Activated T-cell treated with anti-CD3 and anti-CD28 coated beads, Interleukin-2, amount 50 U/mL, for 72 hours (primary cell): ENCODE measurements around the gene ANKRD61. TPM values are rescaled to one million over a fixed set of nuclear protein-coding genes. Genes with fewer than 3 reads are reported as not detected.
A peak's percentile ranks its signal among the peaks of the same experiment; 100 is the strongest.
"Not testable (repeated sequence)": the region's sequence is repeated elsewhere in the genome, so short reads cannot be mapped to it uniquely, and the experiment has no call there.

ENCODE experiments used
- ATAC-seq, 2 donors: fragments of 150-1000 bp; cut with Tn5 transposase; replicated peaks in 1 of 2; 2 replicates each; pipeline ENCODE4 v1.10.0; 2021; ENCODE audit warnings: moderate library complexity in 2 of 2, mild to moderate bottlenecking in 1 of 2
- DNase-seq, 2 donors: peaks; one replicate each; pipeline ENCODE4 v3.0.0; 2021 to 2022; ENCODE audit warnings: mixed read lengths in 1 of 2
- H3K27ac Mint-ChIP-seq: one replicate; pipeline ENCODE4 v1.8.0; 2022; ENCODE audit warnings: mild to moderate bottlenecking, moderate library complexity, mixed read lengths
- H3K27me3 Mint-ChIP-seq: one replicate; pipeline ENCODE4 v1.8.0; 2022; ENCODE audit warnings: low read depth, mixed read lengths
- H3K36me3 Mint-ChIP-seq, 2 donors: one replicate each; pipeline ENCODE4 v1.8.0; 2022; ENCODE audit warnings: mixed read lengths in 2 of 2, mild to moderate bottlenecking in 1 of 2; ENCODE audit not compliant: insufficient read depth in 2 of 2
- H3K4me1 Mint-ChIP-seq: one replicate; pipeline ENCODE4 v1.8.0; 2022; ENCODE audit warnings: low read depth, mixed read lengths
- H3K4me3 Mint-ChIP-seq, 2 donors: one replicate each; pipeline ENCODE4 v1.8.0; 2022; ENCODE audit warnings: mild to moderate bottlenecking in 2 of 2, mixed read lengths in 2 of 2, moderate library complexity in 2 of 2
- H3K9me3 Mint-ChIP-seq, 2 donors: one replicate each; pipeline ENCODE4 v1.8.0; 2022; ENCODE audit warnings: mixed read lengths in 2 of 2
- total RNA-seq, 2 donors: library from RNA; stranded (reverse); gene quantifications; one replicate each; pipeline ENCODE4 v1.2.3, GENCODE V29; 2022

ANKRD61 gene
- total RNA-seq, 2 donors from 2014 or later: not detected

DNA sequence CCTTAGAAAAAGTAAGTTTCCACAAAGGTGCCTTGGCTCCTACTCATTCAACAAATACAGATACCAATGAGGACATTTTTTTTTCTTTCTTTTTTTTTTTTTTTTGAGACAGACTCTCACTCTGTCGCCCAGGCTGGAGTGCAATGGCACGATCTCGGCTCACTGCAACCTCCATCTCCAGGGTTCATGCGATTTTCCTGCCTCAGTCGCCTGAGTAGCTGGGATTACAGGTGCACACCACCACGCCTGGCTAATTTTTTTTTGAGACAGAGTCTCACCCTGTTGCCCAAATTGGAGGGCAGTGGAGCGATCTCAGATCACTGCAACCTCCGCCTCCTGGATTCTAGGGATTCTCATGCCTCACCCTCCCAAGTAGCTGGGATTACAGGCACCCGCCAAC is 20.0 kb downstream of the ANKRD61 start:
- not testable (repeated sequence) for H3K4me3 Mint-ChIP-seq, ATAC-seq, H3K9me3 Mint-ChIP-seq, DNase-seq, H3K27me3 Mint-ChIP-seq, H3K27ac Mint-ChIP-seq
- Mint-ChIP-seq H3K36me3 (peaks cover 5 to 26% of the 10 kb centered on the region in 2 donors), H3K4me1 (peaks cover 14% of the 10 kb centered on the region)

DNA sequence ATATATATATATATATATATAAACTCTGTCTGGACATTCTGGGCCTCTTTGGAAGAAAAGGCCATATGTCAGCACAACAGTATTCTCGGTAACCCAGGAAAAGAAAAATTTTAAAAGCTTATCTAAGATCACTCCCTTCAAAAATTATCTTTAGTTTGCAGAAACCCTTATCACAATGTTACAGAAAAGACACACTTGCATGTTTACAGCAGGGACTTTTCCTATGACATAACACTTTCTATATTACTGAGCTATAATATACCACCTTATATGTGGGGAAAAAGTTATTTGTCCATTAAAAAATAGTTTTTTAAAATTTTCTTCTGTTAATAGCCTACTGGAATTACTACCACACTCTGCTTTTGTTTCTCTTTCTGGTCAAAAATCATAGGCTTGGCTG is 25.4 kb downstream of the ANKRD61 start:
- Mint-ChIP-seq H3K27ac (no peak overlapping the region), H3K9me3 (no peaks in the 10 kb centered on the region), H3K36me3 (peaks cover 4 to 13% of the 10 kb centered on the region in 2 donors), H3K4me1 (peaks cover 38% of the 10 kb centered on the region), H3K4me3 (peak overlapping the region; percentile 29 to 98), H3K27me3 (no peaks in the 10 kb centered on the region)
- DNase-seq (no peak), ATAC-seq (no peak)

DNA sequence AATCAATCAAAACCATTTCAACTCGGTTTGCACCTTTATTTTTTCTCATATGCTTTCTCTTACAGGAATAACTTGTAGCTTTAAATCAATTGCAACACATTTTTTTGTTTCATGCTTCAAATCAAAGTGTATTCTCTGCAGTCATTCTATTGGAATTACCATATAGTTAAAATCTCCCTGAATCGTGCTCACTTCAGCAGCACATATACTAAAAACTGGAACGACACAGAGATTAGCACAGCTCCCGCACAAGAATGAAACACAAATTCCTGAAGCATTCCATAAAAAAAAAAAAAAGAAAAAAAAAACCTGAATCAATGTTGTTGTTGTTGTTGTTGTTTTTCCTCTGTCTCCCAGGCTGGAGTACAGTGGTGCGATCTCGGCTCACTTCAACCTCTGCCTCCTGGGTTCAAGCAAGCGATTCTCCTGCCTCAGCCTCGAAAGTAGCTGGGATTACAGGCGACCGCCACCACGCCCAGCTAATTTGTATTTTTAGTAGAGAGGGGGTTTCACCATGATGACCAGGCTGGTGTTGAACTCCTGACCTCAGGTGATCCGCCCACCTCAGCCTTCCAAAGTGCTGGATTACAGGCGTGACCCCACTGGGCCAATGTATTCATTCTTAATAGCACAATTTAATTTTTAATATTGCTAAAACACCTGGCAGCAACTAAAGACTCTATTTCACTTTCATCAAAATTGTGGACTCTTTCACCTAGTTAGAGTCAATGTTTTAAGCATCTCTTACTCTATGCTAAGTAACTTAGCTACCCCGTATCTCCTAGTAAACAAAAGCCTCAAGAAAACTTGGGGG is 26.3 kb downstream of the ANKRD61 start:
- peaks cover 38% of the 10 kb centered on the region for H3K4me1 Mint-ChIP-seq
- ATAC-seq (no peak), DNase-seq (no peak)
- no peaks in the 10 kb centered on the region for H3K9me3 Mint-ChIP-seq
- peaks cover 4 to 13% of the 10 kb centered on the region in 2 donors for H3K36me3 Mint-ChIP-seq
- peak overlapping the region; percentile 85 for H3K27ac Mint-ChIP-seq
- H3K27me3 Mint-ChIP-seq: no peaks in the 10 kb centered on the region
- peak overlapping the region; percentile 98 to 99 for H3K4me3 Mint-ChIP-seq

DNA sequence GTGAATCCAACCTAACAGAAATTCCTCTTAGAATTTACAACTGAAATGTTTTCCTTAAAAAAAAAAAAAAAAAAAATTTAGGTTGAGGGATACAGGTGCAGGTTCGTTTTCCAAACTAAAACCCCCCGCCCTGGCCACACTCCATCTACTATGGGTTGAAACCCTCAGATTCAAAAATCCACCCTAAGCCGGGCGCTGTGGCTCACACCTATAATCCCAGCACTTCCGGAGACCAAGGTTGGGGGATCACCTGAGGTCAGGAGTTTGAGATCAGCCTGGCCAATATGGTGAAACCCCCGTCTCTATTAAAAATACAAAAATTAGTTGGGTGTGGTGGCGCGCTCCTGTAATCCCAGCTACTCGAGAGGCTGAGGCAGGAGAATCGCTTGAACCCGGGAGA is 28.8 kb downstream of the ANKRD61 start:
- not testable (repeated sequence) for H3K36me3 Mint-ChIP-seq, H3K9me3 Mint-ChIP-seq, DNase-seq, H3K27ac Mint-ChIP-seq, H3K27me3 Mint-ChIP-seq, ATAC-seq
- H3K4me1 Mint-ChIP-seq: peaks cover 34% of the 10 kb centered on the region
- H3K4me3 Mint-ChIP-seq: peak overlapping the region in 1 of 2 donors; percentile 98

DNA sequence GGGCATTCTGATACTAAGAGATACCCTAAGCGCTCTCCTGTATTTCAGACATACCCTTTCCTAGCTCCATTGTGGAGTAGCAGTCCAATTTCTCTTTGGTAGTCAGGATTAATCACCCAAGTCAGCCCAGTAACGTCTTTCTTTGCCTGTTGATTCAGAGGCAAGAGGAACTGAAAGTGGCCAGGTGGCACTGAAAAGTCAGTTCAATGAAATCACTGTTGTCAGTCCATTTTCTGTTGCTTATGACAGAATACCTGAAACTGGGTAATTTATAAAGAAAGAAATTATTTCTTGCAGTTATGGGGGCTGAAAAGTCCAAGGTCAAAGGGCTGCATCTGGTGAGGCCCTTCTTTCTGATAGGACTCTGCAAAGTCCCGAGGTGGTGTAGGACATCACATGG is 40.2 kb downstream of the ANKRD61 start:
- no peak overlapping the region for H3K4me3 Mint-ChIP-seq
- no peaks in the 10 kb centered on the region for H3K9me3 Mint-ChIP-seq
- no peaks in the 10 kb centered on the region for H3K4me1 Mint-ChIP-seq
- H3K27ac Mint-ChIP-seq: no peak overlapping the region
- ATAC-seq (no peak), DNase-seq (no peak)
- no peaks in the 10 kb centered on the region for H3K36me3 Mint-ChIP-seq
- no peaks in the 10 kb centered on the region for H3K27me3 Mint-ChIP-seq

DNA sequence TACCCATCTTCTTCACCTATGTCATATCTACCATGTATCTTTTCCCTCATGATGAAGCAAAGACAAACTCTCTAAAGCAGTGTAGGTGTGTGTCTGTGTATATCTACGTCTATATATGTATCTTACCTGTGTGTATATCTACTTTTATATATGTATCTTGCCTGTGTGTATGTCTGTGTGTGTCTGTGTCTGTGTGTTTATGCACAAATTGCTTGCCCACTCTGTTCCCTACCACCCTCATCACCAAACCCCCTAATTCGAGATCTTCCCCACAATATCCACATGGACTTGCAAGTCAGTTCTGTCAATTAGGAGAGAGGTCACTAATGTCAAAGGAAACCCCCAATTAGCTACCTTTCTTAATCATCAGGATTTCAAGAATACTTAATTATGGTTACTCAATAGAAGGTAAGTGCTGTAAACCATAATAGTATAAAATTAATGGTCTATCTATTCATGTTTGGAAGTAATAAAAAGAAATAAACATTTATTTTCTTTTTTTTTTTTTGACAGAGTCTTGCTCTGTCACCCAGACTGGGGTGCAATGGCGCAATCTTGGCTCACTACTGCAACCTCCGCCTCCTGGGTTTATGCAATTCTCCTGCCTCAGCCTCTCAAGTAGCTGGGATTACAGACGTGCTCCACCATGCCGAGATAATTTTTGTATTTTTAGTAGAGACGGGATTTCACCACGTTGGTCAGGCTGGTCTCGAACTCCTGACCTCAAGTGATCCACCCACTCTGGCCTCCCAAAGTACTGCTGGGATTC is 43.6 kb downstream of the ANKRD61 start:
- H3K4me3 Mint-ChIP-seq: no peak overlapping the region
- no peaks in the 10 kb centered on the region for H3K36me3 Mint-ChIP-seq
- no peaks in the 10 kb centered on the region for H3K9me3 Mint-ChIP-seq
- no peaks in the 10 kb centered on the region for H3K27me3 Mint-ChIP-seq
- DNase-seq (no peak), ATAC-seq (no peak)
- H3K27ac Mint-ChIP-seq: no peak overlapping the region
- H3K4me1 Mint-ChIP-seq: no peaks in the 10 kb centered on the region

DNA sequence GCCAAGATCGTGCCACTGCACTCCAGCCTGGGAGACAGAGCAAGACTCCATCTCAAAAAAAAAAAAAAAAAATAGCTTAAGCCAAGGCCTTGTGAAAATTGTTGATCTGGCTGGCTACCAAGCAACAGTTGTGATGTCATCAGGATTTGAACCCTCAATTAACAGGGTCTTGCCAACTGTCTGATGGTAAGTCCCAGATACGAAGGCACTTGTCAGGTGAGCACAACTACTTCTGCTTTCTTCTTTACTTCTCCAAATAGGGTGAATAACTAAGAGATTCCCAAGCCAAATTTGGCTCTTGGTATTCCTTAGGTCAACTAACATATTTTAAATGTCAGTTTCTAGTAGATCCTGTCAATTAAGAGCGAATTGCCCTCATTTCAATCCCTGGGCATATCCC is 47.4 kb downstream of the ANKRD61 start:
- Mint-ChIP-seq H3K36me3 (peaks cover 0 to 3% of the 10 kb centered on the region in 2 donors), H3K27me3 (no peaks in the 10 kb centered on the region), H3K4me3 (no peak overlapping the region), H3K27ac (no peak overlapping the region), H3K4me1 (peaks cover 6% of the 10 kb centered on the region), H3K9me3 (no peaks in the 10 kb centered on the region)
- ATAC-seq (no peak), DNase-seq (no peak)

DNA sequence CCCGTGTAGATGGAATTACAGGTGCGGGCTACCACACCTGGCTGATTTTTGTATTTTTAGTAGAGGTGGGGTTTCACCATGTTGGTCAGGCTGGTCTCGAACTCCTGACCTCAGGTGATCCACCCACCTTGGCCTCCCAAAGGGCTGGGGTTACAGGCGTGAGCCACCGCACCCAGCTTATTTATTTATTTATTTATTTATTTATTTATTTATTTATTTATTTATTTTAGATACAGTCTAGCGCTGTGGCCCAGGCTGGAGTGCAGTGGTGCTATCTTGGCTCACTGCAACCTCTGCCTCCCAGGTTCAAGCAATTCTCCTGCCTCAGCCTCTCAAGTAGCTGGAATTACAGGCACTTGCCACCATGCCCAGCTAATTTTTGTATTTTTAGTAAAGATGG is 51.9 kb downstream of the ANKRD61 start:
- H3K9me3 Mint-ChIP-seq, DNase-seq, H3K4me1 Mint-ChIP-seq, H3K36me3 Mint-ChIP-seq, H3K27ac Mint-ChIP-seq, H3K4me3 Mint-ChIP-seq, H3K27me3 Mint-ChIP-seq, ATAC-seq: not testable (repeated sequence)

Other genes with a start within 250 kb of the ANKRD61 start
- 10 to 100 TPM; 44.6 to 45.7 TPM for gene RNF216, start 249.7 kb upstream of the ANKRD61 start, total RNA-seq
- under 1 TPM in 1 of 2 donors, not detected in 1; 0.81 TPM for gene OCM, start 150.6 kb upstream of the ANKRD61 start, total RNA-seq
- 100 to 1,000 TPM in 1 of 2 donors, 10 to 100 TPM in 1; 99.6 to 157 TPM for gene CCZ1, start 132.6 kb upstream of the ANKRD61 start, total RNA-seq
- under 1 TPM; 0.28 to 0.91 TPM for gene RSPH10B, start 60.7 kb upstream of the ANKRD61 start, total RNA-seq
- 10 to 100 TPM; 22.6 to 28.9 TPM for gene PMS2, start 22.3 kb upstream of the ANKRD61 start, total RNA-seq
- gene AIMP2, start 22.1 kb upstream of the ANKRD61 start, total RNA-seq: 10 to 100 TPM; 42.2 to 49.9 TPM
- gene EIF2AK1, start 27.8 kb downstream of the ANKRD61 start, total RNA-seq: 100 to 1,000 TPM; 103 to 130 TPM
- gene USP42, start 73.6 kb downstream of the ANKRD61 start, total RNA-seq: 10 to 100 TPM; 10.3 to 11.3 TPM
- gene CYTH3, start 241.2 kb downstream of the ANKRD61 start, total RNA-seq: 1 to 10 TPM; 1.4 to 2.0 TPM